GM12873 (cell line): Measurements from ENCODE around the gene ZNF496.

ENCODE experiments used
- CTCF ChIP-seq: IDR thresholded peaks from 2 replicates; pipeline ENCODE4 v1.5.1; 2012; ENCODE audit warnings: low read depth, mild to moderate bottlenecking, moderate library complexity, low read length, control low read depth; ENCODE audit not compliant: insufficient read depth; ENCODE audit errors: missing control alignments

Gene ZNF496

GRCh38 chr1:247345881-247346280 lies 14.2 kb upstream of the ZNF496 start:
- no peak for TF ChIP-seq CTCF

- peak; percentile 15 for TF ChIP-seq CTCF
Observed at GRCh38 chr1:247343801-247344200, 12.1 kb upstream of the ZNF496 start.

- no peak for TF ChIP-seq CTCF
Observed at GRCh38 chr1:247338723-247339275, 7.1 kb upstream of the ZNF496 start.

GRCh38 chr1:247337961-247338360 lies 6.3 kb upstream of the ZNF496 start:
- TF ChIP-seq CTCF = no peak

GRCh38 chr1:247337250-247337746 lies 5.6 kb upstream of the ZNF496 start:
- no peak for TF ChIP-seq CTCF

GRCh38 chr1:247336390-247336789 lies 4.7 kb upstream of the ZNF496 start:
- TF ChIP-seq CTCF = no peak

- TF ChIP-seq CTCF = no peak
Observed at GRCh38 chr1:247335882-247336281, 4.2 kb upstream of the ZNF496 start.
